Stimulated activated CD8-positive, alpha-beta memory T cell treated with anti-CD3 and anti-CD28 coated beads, Interleukin-2, amount 100 ng/mL, for 1 hour (primary cell): ENCODE measurements around the gene CDH4.
"Not testable (repeated sequence)": the region's sequence is repeated elsewhere in the genome, so short reads cannot be mapped to it uniquely, and the experiment has no call there.

ENCODE experiments used
- DNase-seq, 2 donors: peaks; one replicate each; pipeline ENCODE4 v3.0.0-alpha.2; 2020; ENCODE audit warnings: low read depth in 2 of 2

Gene CDH4

DNA sequence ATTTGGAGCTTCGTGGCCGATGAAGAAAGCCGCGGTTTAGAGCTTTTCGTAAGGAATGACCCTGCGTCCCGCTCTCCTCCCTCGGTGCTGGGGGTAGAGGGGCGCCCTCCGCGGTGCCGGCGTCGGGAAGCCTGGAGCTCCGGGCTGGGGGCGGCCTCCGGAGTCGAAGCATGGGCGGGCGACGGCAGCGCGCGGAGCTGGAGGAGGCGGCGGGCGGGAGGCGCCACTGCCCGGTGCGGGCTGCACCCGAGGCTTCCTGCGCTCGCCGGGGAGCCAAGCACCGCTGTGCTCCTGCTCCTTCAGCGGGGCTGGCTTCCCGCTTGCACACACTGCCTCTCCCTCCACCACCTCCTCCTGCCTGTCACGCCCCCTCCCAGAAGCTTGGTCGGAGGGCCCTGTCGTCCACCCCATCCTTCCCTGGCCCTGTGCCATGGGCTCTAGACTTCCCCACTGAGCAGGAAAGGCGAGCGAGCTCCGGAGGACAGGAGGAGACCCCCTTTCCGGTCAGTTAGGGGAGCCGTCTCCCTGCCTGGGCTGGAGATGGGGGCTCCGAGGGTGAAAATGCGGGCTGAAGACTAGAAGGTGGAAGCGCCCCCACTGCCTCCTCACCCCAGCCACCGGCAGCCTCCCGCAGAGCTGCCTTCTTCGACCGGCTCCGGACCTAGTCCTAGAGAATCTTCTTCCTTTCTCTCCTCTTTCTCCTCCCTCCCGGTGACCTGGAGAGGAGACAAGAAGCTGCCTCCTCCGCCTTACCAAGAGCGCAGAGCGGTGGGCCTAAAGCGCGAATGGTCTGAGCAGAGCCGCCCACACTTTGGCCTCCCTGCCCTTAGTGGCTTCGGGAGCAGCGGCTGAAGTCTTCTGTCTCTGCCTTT is 1.8 kb downstream of the CDH4 start:
- no peak for DNase-seq

DNA sequence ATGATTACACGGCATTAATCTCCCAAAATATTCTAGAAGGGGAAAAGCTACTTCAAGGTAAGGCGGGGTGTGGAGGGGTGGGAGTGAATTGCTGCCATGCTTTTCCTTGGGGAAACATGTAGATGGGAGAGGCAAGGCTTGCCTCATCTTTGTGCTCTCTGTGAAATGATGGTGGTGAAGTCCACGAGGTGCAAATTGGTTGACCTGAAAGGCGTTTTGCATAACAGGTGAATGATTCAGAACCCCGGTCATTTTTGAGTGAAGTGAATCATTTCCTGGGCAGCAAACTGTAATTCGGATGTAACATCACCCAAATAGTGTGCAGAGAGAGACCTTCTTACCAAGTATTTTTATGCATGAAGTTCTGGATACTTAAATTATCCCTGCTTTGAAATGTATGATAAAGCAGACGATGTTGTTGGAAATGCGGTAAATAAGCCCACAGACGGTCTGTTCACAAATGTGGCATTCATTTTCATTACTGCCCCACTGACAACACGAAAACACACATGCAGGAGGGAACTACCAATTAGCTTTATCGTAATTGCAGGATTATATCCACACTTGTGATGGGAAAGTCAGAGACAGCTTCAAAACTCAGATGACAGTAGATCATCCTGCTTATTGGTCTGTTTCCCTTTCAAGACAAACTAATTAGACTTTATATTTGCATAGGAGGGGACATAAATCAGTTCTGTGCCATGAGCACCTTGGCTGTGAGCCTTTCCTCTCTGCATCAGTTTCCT is 3.0 kb downstream of the CDH4 start:
- no peak for DNase-seq

DNA sequence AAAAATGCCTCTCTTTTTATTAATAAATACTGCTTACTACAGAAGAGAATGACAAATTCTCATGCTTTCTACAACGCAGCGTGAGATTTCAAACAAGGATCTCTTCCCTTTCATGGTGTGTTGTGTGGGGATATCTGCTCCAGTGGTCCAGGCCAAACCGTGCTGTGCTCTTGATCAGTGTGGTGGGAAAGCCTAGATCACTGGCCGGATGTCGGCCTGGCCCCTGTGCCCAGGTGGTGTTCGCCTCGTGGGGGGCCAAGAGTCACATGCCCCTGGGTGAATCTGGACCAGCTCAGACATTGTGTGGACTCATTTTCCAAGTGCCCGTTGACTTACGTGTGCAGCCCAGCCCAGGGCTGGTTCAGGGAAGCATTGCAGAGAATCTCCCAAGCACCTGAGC is 4.3 kb downstream of the CDH4 start:
- DNase-seq: no peak

DNA sequence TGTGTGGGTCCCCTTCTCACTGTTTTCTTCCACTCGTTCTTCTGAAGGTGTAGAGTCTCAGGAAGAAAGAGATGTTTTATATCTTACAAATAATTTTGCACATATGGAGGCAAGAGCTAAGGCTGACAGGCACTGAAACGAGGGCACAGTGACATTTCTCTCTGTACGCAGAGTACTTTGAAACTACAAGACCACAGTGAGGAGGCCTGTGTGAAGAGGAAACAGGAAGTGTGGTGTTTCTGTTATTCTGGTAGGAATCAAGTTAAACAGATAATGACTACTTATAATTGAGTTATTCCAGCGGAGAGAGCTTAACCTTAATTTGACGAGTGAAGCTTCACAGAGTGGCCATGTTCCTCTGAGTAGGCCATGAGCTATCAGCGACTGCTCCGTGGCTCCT is 4.8 kb downstream of the CDH4 start:
- no peak for DNase-seq

DNA sequence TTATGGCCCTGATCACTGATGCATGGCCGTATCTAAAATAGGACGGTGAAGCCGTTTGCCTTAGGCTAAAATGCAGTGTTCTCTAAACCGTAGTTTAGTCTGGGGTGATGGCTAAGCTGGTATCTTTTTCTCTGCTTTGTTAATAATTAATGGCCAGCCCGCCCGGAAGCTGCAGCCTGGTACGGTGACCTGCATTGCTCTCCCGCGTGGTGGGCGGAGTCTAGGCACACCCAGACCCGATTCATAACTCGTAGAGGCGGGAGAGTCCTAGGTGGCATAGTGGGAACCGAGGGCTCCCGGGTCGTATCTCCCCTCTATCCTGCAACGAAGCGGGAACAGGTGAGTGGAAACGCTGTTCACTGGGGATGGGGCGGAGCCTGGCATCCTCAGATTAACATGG is 5.5 kb downstream of the CDH4 start:
- DNase-seq: no peak

DNA sequence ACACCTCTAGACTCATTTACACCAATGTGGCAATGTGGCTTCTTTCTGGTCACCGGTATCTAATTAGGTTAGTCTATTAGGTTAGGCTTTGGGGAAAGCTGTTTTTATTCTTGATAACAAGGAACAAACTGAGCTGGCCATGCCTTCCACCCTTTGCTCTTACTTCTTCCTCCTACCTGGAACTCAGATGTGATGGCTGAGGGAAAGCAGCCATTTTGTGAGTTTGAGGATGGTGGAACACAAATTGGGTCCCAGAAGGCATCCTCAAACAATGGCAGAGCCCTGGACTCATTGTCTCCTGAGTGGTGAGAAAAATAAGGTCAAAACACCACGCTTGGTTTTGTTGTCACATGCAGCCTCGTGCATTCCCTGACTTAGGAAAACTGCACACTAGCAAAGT is 7.7 kb downstream of the CDH4 start:
- no peak for DNase-seq

DNA sequence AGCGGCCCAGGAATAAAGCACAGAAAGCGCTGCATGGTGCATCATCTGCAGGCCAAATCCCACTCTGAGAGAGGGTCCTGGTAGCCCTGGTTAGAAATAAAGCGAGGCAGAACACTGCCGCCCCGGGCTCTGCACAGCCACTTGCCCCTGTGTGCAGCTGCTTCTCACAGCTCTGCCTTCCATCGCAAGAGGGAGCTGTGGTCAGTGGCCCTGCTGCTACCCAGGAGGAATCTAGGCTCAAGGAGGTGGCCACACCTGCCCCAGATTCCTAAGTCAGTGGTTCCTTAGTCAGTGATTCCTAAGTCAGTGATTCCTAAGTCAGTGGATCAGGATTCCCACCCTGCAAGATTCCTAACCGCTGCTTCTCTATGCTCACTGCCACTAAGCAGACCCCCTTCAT is 8.8 kb downstream of the CDH4 start:
- no peak for DNase-seq

DNA sequence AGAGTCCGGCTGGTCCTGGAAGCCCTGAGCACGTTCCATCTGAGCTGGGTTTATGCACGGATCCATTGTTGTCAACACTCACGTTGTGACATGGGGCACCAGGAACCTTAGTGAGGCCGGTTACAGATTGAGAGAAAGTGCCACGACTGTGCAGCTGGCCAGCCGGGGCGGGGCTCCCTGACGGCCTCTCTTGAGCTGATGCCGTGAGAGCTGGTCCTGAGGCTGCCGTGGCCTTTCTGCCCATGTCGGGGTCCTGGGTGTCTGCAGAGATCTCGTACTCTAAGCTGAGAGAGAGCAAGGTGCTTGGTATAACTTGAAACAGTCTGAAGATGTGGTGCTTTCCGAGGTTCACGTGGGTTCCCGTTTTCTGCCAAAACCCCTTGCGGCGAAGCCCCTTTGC is 10.0 kb downstream of the CDH4 start:
- DNase-seq: no peak

DNA sequence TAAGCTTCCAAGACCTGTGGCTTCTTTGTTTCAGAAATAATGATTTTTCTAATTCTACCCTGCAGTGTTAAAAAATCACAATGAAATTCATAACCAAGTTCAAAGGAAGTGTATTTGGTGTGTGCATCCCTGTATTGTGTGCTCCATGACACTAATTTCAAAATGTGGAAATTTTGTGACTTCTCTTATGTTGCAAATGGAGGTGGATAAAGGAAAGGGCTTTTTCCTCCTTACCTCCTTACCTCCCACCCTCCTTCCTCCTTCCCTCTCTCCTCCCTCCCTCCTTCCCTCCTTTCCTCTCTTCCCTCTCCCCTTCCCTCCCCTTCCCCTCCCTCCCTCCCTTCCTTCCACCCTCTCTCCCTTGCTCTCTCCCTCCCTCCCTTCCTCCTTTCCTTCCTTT is 10.5 kb downstream of the CDH4 start:
- no peak for DNase-seq

DNA sequence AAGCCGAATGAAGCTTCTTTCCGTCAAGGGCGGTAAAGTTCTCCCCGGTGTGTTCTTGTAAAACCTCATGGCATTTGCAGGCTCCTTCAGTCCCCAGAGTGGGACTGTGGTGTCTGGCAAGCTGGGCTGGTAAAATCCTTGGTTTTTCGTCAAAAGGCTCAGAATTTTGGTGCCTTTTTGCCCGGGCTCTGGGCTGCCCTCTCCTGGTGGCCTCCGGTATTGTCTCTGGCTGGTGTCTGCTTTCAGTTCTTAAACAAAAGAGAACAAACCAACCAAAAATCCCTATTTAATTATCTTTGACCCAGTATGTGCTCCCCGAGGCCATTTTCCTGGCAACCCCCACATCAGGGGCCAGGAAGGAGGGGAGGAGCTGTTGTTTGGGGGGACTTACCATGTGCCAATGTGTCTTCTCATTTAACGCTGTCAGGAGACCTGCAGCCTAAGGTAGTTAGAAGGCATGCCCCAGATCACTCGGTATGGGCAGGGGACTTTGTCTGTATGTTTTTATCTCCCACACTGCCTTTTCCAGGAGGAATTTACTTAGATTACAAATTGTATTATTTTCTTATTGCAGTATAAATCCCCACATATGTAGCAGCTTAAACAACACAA is 11.1 kb downstream of the CDH4 start:
- peak; percentile 2 to 6 for DNase-seq

DNA sequence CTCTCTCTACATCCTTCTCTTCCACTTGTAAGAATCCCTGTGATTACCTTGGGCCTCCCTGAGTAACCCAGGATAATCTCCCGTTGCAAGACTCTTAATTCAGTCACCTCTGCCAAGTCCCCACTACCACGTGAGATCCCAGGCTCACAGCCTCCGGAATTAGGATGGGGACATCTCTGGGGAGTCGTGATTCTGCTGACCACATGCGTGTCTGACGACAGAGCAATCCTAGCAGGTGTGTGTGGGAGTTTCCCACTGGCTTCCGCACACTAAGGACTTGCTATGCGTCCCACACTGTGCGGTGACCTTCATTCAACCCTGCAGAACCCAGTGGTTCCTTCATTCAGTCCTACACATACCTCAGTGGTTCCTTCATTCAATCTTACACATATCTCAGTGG is 11.9 kb downstream of the CDH4 start:
- no peak for DNase-seq

DNA sequence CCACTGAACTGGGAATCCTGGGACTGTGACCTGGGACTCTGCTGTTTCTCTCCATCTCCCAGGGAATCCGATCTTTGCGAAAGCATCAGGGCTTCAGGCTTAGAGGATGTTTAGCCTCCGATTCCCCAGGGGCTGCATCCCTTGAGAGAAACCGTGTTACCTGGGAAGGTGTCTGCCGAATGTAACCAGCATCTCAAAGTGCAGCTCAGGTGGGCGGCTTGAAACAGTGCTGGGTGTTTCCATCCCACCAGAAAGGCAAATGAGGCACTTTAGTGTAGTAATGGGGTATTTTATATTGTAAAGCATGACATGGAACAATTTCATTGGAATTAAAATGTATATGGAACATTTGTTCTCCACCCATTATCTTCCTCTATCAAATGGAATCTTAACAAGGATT is 15.2 kb downstream of the CDH4 start:
- no peak for DNase-seq

DNA sequence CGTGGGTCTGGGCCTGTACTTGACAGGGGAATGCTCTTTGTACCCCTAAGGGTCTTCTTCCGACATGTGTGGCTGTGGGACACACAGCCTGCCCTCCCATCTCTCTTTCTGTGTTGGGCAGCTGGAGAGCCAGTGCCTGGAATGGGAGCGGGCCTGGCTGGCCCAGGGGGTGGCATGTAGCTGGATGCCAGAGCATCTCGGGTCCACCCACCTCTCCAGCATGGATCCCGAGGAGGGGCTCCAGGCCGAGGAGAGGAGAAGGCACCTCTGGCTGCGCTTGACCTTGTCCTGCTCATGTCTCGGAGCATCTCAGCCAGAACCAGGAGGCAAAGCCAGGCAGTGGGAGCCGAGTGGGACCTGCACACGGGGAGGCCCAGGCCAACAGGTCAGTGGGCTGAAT is 16.0 kb downstream of the CDH4 start:
- no peak for DNase-seq

DNA sequence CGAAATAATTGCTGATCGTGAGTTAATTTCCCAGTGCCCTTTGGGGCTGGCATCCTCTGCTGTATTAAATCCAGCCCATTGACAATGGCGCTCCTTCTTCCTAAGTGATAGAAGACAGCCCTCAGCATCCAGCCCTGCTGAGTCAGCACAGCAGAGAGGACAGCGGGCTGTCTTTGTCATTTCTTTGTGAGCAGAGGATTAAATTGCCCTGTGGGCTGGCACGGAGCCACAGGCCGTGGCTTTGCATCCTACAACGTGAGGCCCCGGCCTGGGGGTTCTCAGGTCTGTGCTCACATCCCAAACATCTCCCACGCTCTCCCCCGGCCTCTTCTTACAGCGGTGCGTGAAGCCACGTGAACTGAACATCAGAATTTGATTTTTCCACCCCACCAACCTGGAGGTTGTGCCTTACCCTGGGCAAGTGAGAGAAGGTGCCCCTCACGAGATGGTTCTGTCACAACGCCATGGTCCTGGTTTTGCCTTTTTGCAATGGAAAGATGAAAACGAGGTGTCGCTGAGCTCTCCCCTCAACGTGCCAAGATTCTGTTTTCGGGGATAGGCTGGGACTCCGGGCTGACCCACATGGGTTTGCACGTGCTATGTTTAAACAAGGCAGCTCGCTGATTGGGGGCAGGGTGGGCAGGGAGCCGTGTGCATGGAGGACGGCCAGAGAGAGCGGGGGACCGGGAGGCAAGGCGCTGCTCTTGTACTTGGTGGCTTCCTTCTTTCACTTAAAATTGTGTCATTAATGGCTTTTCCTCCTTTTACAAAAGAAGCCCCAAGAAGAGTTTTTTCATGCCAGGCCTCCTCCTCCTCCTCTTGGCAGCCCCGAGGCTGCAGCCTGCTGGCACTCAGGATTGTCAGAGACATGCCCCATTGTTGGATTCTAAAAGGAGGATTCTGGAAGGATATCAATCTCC is 19.5 kb downstream of the CDH4 start:
- no peak for DNase-seq

DNA sequence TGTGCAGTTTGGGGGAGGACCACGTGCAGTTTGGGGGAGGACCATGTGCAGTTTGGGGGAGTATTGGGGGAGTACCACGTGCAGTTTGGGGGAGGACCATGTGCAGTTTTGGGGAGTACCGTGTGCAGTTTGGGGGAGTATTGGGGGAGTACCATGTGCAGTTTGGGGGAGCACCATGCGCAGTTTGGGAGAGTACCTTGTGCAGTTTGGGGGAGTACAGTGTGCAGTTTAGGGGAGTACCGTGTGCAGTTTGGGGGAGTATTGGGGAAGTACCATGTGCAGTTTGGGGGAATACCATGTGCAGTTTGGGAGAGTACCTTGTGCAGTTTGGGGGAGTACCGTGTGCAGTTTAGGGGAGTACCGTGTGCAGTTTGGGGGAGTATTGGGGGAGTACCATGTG is 21.0 kb downstream of the CDH4 start:
- DNase-seq: not testable (repeated sequence)

DNA sequence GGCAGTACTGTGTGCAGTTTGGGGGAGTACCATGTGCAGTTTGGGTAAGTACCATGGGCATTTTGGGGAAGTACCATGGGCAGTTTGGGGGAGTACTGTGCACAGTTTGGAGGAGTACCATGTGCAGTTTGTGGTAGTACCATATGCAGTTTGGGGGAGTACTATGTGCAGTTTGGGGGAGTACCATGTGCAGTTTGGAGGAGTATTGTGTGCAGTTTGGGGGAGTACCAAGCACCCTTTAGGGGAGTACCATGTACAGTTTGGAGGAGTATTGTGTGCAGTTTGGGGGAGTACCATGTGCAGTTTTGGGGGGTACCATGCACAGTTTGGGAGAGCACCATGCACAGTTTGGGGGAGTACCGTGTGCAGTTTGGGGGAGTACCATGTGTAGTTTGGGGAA is 21.6 kb downstream of the CDH4 start:
- not testable (repeated sequence) for DNase-seq

DNA sequence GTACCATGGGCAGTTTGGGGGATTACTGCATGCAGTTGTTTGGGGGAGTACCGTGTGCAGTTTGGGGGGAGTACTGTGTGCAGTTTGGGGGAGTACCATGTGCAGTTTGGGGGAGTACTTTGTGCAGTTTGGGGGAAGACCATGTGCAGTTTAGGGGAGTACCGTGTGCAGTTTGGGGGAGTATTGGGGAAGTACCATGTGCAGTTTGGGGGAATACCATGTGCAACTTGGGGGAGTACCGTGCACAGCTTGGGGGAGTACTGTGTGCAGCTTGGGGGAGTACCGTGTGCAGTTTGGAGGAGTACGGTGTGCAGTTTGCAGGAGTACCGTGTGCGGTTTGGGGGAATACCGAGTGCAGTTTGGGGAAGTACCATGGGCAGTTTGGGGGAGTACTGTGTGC is 22.3 kb downstream of the CDH4 start:
- DNase-seq: no peak

DNA sequence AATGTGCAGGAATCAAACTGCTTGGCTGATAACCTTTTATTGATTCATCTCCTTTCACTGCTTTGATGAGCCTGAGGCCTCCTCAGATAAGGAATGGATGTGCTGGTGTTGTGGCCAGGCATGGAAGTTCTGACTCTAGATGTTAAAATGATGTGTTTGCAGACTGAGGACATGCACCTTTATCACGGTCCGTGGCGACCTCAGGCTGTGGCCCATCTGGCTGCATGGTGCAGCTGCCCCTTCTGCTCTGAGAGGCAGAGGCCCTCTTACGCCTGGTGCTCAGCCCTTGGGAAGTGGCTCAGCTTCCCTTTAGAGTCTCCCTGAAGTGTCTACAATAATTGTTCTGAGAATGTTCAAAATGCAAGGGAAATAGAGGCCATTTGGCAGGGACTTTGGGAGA is 26.2 kb downstream of the CDH4 start:
- DNase-seq: no peak

DNA sequence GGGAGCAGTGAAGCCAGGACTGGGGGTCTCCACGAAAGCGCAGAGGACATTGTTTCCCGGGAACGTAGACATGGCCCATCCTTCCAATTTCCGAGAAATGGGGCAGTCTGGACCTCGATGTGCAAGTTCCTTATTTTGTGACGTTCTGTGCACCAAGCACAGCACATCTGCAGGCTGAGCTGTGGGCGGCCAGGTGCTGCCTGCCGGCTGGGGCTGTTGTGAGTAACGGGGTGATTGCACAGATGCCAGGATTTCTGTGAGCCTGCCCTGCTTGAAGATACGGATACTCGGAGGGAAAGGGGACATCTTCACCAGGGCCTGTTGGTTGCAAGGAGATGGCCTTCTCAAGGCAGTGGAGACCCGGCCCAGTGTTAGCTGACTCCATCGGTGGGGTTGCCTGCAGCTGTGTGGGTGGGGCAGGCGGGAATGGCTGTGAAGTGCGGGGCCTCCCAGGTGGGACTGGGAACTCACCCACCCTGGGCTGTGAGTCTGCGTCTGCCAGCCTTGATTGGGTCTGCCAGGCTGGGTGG is 27.6 kb downstream of the CDH4 start:
- no peak for DNase-seq

DNA sequence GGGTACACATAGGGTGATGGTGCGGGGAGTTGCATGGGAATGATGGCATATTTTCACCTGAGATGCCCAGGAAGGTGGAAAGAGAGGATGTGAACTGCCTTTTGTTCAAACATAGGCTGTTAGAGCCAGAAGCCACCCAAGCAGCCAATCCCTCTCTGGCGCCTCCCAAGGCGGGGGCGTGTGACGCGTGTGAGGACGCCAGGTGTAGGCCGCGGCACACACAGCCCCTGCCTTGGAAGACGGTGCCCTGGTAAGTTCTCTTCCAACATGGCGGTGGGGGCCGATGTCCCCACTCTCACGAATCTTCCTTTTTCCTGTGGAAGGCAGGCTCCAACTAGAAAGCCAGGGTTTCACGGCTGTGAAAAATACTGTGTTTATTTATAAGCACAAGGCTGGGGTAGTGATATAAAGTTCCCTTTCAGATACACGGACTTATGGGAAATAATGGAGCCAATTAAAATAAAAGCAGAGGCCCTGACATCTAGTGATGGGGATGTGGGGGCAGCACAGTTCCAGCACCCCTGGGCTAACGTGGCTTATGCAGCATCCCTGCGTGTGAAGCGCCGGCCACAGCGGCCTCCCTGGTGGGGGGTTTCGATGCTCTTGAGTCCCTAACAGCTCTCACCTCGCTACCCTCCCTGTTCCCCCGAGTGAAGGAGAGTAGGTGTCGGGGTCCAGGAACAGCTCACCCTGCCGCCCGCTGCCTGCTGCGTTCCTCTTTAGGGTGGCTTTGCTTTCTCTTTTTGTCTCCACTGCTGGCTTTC is 28.3 kb downstream of the CDH4 start:
- no peak for DNase-seq

DNA sequence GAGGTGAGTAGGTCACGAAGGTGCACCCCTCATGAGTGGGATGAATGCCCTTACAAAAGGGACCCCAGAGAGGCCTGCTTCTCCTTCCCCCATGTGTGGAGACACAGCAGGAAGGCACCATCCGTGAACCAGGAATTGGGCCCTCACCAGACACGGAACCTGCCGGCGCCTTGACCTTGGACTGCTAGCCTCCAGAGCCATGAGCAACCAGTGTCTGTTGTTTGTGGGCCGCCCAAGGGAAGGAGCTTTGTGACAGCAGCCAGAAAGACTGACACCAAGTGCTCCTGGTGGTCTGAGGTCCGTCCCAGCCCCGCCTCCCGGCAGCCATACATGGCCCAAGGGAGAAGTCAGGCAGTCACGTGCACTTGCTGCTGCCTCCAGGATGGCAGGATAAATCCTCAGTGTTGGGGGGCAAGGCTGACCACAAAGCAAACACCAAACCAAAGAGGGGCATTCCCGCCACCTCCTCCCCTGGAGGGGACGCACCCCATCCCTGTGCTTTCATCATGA is 29.3 kb downstream of the CDH4 start:
- no peak for DNase-seq
